Measurements from ENCODE around the gene BDH2.

DNA sequence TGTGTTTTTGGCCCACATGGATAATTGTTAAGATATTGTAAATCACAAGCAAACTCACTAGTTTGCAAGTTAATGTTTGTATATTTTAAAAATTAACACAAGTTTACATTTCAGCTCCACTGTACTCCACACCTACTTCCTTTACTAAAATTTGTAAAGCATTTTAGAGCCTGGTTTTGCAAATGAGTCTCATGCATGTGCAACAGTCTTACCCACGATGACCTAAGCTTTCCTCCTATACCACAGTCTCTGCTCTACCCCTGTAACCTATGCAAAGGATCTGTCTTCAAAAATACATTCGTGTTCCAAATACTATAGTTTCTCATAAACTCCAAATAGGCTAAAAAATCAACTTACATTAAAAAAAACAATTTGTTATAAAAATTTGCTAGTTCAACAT lies 10.2 kb downstream of the BDH2 start:
- TF ChIP-seq, protein P1, sequence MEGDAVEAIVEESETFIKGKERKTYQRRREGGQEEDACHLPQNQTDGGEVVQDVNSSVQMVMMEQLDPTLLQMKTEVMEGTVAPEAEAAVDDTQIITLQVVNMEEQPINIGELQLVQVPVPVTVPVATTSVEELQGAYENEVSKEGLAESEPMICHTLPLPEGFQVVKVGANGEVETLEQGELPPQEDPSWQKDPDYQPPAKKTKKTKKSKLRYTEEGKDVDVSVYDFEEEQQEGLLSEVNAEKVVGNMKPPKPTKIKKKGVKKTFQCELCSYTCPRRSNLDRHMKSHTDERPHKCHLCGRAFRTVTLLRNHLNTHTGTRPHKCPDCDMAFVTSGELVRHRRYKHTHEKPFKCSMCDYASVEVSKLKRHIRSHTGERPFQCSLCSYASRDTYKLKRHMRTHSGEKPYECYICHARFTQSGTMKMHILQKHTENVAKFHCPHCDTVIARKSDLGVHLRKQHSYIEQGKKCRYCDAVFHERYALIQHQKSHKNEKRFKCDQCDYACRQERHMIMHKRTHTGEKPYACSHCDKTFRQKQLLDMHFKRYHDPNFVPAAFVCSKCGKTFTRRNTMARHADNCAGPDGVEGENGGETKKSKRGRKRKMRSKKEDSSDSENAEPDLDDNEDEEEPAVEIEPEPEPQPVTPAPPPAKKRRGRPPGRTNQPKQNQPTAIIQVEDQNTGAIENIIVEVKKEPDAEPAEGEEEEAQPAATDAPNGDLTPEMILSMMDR (IDR thresholded peaks at IDR 0.05): no peak
- TF ChIP-seq POLR2A (IDR thresholded peaks at IDR 0.05): no peak
